ENCODE data around the gene SORT1. TPM values are rescaled to one million over a fixed set of nuclear protein-coding genes. Genes with fewer than 3 reads are reported as not detected.

SORT1 gene
- total and polyA plus RNA-seq, 2 experiments from 2014 or later: 25.0 to 27.6 TPM

DNA sequence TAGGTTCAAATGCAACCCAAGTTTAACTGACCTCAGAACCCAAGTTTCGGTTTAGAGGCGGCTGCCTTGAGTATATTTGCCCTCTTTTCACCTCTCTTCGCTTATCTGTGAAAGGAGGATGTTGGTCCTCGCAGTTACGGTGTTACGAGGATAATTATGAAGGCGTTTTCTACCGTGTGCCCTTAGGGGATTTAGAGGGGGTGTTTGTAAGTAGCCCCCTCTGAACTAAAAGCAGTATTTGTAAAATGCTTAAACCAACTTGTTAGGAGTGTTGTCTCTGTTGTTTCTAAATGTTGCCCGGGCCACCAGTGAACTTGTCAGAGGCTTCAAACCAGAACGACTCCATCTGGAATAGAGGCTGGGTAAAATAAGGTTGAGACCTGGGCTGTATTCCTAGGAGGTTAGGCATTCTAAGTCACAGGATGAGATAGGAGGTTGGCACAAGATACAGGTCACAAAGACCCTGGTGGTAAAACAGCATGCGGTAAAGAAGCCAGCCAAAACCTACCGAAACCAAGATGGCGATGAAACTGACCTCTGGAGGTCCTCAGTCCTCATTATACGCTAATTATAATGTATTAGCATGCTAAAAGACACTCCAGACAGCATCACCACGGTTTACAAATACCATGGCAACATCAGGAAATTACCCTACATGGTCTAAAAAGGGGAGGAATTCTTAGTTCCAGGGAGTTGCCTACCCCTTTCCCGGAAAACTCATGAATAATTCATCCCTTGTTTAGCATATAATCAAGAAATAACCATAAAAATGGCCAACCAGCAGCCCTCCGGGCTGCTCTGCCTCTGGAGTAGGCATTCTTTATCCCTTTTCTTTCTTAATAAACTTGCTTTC, 113.7 kb downstream of the SORT1 start:
- peaks cover 6% of the 10 kb centered on the region for H3K4me1 ChIP-seq (ENCODE audit: low read depth)
- no peaks in the 10 kb centered on the region for H3K27me3 ChIP-seq
- H3K36me3 ChIP-seq: no peaks in the 10 kb centered on the region
- DNase-seq (ENCODE audit: low read depth in 1 of 2, low spot score in 1 of 2): no peak
- H3K27ac ChIP-seq: peak overlapping the region; percentile 70
- no peaks in the 10 kb centered on the region for H3K9me3 ChIP-seq (ENCODE audit: low read depth)
- TF ChIP-seq, protein P1, sequence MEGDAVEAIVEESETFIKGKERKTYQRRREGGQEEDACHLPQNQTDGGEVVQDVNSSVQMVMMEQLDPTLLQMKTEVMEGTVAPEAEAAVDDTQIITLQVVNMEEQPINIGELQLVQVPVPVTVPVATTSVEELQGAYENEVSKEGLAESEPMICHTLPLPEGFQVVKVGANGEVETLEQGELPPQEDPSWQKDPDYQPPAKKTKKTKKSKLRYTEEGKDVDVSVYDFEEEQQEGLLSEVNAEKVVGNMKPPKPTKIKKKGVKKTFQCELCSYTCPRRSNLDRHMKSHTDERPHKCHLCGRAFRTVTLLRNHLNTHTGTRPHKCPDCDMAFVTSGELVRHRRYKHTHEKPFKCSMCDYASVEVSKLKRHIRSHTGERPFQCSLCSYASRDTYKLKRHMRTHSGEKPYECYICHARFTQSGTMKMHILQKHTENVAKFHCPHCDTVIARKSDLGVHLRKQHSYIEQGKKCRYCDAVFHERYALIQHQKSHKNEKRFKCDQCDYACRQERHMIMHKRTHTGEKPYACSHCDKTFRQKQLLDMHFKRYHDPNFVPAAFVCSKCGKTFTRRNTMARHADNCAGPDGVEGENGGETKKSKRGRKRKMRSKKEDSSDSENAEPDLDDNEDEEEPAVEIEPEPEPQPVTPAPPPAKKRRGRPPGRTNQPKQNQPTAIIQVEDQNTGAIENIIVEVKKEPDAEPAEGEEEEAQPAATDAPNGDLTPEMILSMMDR (IDR thresholded peaks at IDR 0.05; ENCODE audit: low read depth, low read length): no peak
- peak overlapping the region; percentile 52 for H3K4me3 ChIP-seq

DNA sequence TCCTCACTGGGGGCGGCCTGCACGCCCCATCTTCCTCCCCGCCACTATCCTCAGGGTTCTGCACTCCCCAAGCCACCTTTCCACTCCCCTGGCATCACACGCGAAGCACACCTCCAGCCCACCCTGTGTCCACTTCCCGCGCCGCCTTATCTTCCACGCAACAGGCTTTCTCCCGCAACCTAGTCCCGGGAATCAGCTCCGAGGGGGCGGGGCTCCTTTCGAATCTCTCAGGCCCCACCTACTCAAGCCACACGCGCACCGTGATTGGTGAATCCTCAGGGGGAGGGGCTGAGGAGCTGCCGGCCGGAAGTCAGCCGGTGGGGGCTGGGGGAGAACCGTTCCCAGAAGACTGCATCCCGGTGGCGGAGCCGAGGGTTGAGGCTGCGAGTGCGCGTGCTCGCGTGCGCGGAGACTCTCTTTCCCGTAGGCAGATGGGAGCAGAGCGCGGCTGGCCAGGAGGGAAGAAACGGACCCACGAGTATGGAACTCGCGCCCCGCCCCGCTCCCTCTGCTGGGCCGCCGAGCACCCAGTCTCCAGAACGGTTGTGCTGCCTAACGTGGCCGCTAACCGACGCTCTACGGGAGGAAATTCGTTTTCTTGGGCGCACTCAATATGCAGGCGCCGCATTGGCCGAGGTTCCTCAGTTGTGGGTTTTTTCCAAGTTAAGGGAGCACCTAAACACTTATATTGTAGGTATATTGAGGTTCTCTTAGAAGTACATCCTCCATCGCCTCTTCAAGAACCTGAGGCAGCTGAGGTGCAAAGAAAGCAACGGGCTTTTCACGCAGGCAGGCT, 114.6 kb downstream of the SORT1 start, which contains the start of gene PSRC1:
Gene PSRC1 (minus strand): TSS at position 194 of the 796 bp plus-strand sequence.
- H3K36me3 ChIP-seq: no peaks in the 10 kb centered on the region
- H3K9me3 ChIP-seq (ENCODE audit: low read depth): no peaks in the 10 kb centered on the region
- no peaks in the 10 kb centered on the region for H3K27me3 ChIP-seq
- peak within 1 kb of the TSS; percentile 70 for H3K27ac ChIP-seq
- peaks cover 6% of the 10 kb centered on the region for H3K4me1 ChIP-seq (ENCODE audit: low read depth)
- TF ChIP-seq, protein P1 (IDR thresholded peaks at IDR 0.05; ENCODE audit: low read depth, low read length): peak; percentile 36
- DNase-seq (ENCODE audit: low read depth in 1 of 2, low spot score in 1 of 2): peak; percentile 97 to 98
- peak within 1 kb of the TSS; percentile 52 for H3K4me3 ChIP-seq

DNA sequence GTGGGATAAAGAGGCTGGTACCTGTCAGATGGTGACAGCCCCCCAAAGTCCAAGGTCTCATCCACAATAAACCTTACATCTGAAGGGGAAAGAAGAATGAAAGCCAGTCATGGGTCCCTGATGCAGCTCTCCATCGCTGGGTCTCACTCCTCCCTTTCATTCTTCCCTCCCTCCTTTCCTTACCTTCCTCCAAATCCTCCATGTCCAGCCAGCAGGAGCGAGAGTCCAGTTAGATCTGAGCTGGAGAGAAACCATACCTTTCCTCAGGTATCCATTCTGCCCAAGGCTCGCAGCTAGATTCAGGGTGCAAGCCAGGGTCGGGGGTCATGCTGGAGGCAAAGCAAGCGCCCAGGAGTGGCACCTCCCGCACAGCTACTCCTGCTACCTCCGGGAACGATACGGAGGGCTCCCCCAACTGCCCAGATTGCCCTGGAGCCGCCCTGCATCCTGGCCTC, 115.2 kb downstream of the SORT1 start:
- no peaks in the 10 kb centered on the region for H3K36me3 ChIP-seq
- peak overlapping the region; percentile 52 for H3K4me3 ChIP-seq
- H3K27ac ChIP-seq: no peak overlapping the region
- H3K9me3 ChIP-seq (ENCODE audit: low read depth): no peaks in the 10 kb centered on the region
- no peak for DNase-seq (ENCODE audit: low read depth in 1 of 2, low spot score in 1 of 2)
- H3K4me1 ChIP-seq (ENCODE audit: low read depth): peaks cover 6% of the 10 kb centered on the region
- TF ChIP-seq, protein P1 (IDR thresholded peaks at IDR 0.05; ENCODE audit: low read depth, low read length): no peak
- H3K27me3 ChIP-seq: no peaks in the 10 kb centered on the region

DNA sequence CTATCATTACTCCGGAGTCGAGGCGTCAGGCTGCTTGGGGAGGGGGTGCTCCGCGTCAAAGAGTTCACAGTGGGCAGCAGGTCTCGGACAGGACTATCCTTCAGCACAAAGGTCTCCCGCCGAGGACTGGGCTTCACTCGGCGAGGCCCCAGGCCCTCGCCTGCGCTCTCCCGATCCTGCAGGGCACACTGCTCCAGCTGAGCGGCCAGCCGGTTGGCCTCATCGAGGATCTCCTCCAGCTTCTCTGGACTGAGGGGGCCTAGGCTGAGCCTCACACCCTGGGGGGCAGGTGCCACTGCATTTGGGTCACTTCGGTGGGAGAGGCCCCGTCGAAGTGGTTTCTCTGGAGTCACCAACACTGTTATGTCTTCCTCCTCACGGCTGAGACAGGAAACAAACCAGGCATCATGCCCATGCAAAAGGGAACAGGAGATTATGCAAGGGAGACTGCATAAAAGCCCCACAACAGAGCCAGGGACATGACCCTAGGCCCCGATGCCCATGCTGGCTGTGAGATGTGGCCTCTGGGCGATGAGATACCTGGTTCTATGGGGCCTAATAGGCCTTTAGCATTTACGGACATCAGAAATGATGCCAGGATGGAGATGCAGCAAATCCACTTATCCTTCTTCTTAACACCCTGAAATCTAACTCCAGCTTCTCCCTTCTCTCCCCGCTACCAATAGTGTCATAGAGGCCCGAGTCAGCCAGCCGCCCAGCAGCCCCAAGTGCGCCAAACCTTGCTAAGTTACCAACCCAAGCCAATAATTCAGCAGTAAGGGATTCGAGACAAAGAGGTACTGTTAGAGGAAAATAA, 115.8 kb downstream of the SORT1 start:
- DNase-seq (ENCODE audit: low read depth in 1 of 2, low spot score in 1 of 2): peak in 1 of 2 donors; percentile 41
- H3K4me1 ChIP-seq (ENCODE audit: low read depth): peaks cover 6% of the 10 kb centered on the region
- H3K36me3 ChIP-seq: no peaks in the 10 kb centered on the region
- TF ChIP-seq, protein P1 (IDR thresholded peaks at IDR 0.05; ENCODE audit: low read depth, low read length): no peak
- H3K27ac ChIP-seq: no peak overlapping the region
- peak overlapping the region; percentile 52 for H3K4me3 ChIP-seq
- no peaks in the 10 kb centered on the region for H3K27me3 ChIP-seq
- no peaks in the 10 kb centered on the region for H3K9me3 ChIP-seq (ENCODE audit: low read depth)

DNA sequence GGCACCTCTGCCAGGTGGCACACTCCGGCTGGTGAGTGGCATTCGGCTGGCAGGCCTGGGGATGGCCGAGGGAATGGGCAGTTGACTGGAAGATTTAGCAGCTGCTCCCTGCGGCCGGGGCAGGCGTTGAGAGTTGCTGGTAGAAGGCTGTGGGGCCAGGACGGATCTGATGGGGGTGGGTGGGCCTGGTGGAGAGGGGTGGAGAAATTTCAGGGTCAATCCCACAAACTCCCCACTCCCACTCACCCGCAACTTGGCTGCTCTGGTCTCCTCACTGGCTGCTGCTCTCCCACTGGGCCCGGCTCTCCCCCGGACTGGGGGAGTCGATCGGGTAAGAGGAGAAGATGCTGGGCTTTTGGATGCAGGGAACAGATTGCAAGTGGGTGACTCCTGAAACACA, 116.9 kb downstream of the SORT1 start:
- peaks cover 6% of the 10 kb centered on the region for H3K4me1 ChIP-seq (ENCODE audit: low read depth)
- H3K27ac ChIP-seq: no peak overlapping the region
- H3K4me3 ChIP-seq: no peak overlapping the region
- DNase-seq (ENCODE audit: low read depth in 1 of 2, low spot score in 1 of 2): no peak
- TF ChIP-seq, protein P1 (IDR thresholded peaks at IDR 0.05; ENCODE audit: low read depth, low read length): no peak
- no peaks in the 10 kb centered on the region for H3K36me3 ChIP-seq
- no peaks in the 10 kb centered on the region for H3K9me3 ChIP-seq (ENCODE audit: low read depth)
- no peaks in the 10 kb centered on the region for H3K27me3 ChIP-seq
